Stomach smooth muscle (tissue), 2 donors: ENCODE data around the gene PRIM2.
"Not testable (repeated sequence)": the region's sequence is repeated elsewhere in the genome, so short reads cannot be mapped to it uniquely, and the experiment has no call there.

Experiments
- H3K27ac ChIP-seq: one replicate; pipeline ENCODE4 v1.7.0; 2013; ENCODE audit warnings: mild to moderate bottlenecking, low read length, inconsistent platforms
- H3K27me3 ChIP-seq, 2 donors: one replicate each; pipeline ENCODE4 v1.7.0; 2013; ENCODE audit warnings: low read length in 2 of 2; ENCODE audit not compliant: insufficient read depth in 2 of 2, control insufficient read depth in 1 of 2
- H3K36me3 ChIP-seq, 2 donors: one replicate each; pipeline ENCODE4 v1.7.0; 2013; ENCODE audit warnings: low read length in 2 of 2; ENCODE audit not compliant: control insufficient read depth in 2 of 2, insufficient read depth in 2 of 2
- H3K4me1 ChIP-seq: one replicate; pipeline ENCODE4 v1.7.0; 2013; ENCODE audit warnings: low read length; ENCODE audit not compliant: control insufficient read depth, insufficient read depth
- H3K4me3 ChIP-seq, 2 donors: one replicate each; pipeline ENCODE4 v1.7.0; 2013; ENCODE audit warnings: low read length in 2 of 2
- H3K9ac ChIP-seq, 2 donors: one replicate each; pipeline ENCODE4 v1.7.0; 2013; ENCODE audit warnings: low read length in 2 of 2, mild to moderate bottlenecking in 1 of 2
- H3K9me3 ChIP-seq, 2 donors: one replicate each; pipeline ENCODE4 v1.7.0; 2013; ENCODE audit warnings: low read length in 2 of 2; ENCODE audit not compliant: control insufficient read depth in 2 of 2
- donor health status: healthy.
- donor health status: Pancreatic carcinoma.

The PRIM2 gene

DNA sequence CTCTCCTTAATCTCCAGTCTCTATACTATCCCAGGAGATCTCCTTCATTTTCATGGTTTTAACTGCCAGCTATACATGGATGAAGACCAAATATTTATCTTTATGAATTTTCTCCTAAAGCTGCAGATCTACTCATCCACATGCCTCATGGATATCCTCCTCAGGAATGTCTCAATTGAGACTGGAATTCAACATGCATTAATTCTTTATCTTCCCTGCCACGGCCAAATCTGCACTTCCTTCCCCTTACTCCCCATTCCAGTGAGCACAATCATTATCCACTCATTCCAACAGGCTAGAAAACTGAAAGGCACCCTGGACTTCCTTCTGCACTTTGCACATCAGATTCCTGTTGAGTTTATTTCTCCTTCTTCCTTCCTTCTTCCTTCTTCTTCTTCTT, 379.0 kb downstream of the PRIM2 start:
- not testable (repeated sequence) for H3K4me1 ChIP-seq, H3K9ac ChIP-seq, H3K36me3 ChIP-seq, H3K27me3 ChIP-seq, H3K27ac ChIP-seq, H3K4me3 ChIP-seq, H3K9me3 ChIP-seq
